ENCODE data around the gene ATP6AP1.
"Not testable (repeated sequence)": the region's sequence is repeated elsewhere in the genome, so short reads cannot be mapped to it uniquely, and the experiment has no call there.

The ATP6AP1 gene

GRCh38 chrX:154399527-154400368 lies 28.7 kb upstream of the ATP6AP1 start:
- no peak for DNase-seq

- DNase-seq: not testable (repeated sequence)
Measured at GRCh38 chrX:154400369-154400817, 28.1 kb upstream of the ATP6AP1 start.

DNA sequence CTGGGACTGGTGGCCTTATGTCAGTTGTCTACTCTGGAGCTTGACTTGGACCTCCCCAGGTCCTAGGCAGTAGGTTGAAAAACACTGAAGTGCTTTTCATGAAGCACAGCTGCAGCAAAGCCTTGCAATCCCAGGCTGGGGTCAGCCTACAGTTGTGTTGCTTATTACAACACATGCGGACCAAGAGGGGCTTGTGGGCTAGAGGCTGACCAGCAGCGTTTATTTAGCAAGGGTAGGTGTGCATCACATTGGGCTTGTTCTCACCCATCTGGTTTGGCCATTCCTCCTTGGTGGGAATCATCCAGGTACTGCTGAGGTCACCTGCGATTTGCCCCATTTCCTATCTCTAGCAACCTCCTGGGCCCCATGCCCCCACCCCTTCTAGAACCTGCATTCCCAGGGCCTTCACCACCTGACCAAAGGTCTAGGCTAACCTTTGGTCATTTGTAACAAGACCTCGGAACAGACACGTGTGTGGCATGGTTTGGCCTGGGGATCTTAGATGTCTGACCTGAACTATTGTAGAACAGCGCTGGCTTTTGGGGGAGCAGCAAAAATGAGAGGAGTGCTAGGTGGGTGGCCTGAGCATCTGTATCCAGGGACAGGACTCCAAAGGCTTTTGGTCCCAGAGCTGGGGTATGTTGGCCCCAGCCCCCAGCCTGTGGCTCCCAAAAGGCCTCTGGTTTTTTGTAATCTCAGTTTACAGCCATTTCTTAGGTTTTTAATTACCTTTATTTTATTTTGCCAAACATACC lies 27.3 kb upstream of the ATP6AP1 start:
- DNase-seq: peak; percentile 24

DNA sequence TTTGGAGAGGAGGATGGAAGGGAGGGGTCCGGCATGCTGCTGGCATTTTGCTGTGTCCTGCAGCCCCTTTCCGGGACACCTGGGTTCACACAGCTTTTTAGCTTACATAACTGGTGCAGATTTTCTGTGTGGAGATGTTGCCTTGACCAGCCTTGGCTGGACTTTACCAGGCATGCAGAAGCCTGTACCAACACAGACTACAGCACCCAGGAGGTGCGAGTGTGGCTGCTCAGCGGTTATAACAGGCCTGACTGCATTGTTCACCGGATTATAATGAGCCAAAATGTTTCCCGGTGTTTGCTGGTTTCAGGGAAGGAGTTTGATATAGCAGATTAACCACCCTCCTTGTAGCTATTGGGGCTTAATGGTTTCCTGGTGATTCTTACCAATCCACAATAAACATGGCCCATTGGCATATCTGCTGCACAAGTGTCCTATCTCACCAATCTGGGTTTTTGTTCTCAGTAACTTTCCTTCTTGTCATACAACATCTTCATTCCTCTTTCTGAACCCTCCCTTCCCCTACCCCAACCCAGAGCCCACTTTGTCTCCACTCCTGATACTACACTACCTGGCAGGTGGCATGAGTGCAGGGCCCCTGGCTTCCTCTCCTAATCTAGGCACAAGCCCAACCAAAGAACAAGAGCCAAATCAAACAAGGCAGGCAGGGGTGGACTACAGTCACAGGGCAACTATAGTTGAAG lies 26.4 kb upstream of the ATP6AP1 start:
- DNase-seq: peak; percentile 11

DNA sequence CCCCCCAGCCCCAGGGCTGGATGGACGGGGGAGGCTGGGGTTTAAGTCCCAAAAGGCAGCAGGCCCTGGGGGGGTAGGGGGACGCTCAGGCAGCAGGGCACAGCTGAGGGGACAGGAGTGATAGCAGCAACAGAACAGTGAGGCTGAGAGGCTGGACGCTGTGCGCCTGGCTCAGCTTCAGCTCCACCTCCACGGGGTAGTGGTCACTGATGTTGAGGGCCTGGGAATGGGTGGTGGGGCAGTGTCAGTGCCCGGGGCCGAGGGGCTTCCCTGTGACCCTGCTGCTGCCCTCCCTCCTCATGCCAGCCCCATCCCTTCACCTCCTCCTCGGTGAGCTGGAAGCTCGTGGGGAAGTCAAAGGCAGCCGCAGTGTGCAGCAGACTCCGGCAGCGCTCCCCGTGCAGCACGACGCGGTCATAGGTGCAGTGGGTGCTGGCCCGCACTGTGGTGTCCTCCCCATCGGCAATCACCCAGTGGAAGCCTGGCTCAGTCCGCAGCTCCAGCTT lies 25.8 kb upstream of the ATP6AP1 start:
- DNase-seq: no peak

GRCh38 chrX:154403192-154403591 lies 25.3 kb upstream of the ATP6AP1 start:
- DNase-seq: no peak

- DNase-seq: no peak
Measured at GRCh38 chrX:154403858-154404257, 24.6 kb upstream of the ATP6AP1 start.

- DNase-seq: no peak
Measured at GRCh38 chrX:154404625-154405192, 23.8 kb upstream of the ATP6AP1 start.

- DNase-seq: no peak
Measured at GRCh38 chrX:154408659-154409221, 19.7 kb upstream of the ATP6AP1 start.

DNA sequence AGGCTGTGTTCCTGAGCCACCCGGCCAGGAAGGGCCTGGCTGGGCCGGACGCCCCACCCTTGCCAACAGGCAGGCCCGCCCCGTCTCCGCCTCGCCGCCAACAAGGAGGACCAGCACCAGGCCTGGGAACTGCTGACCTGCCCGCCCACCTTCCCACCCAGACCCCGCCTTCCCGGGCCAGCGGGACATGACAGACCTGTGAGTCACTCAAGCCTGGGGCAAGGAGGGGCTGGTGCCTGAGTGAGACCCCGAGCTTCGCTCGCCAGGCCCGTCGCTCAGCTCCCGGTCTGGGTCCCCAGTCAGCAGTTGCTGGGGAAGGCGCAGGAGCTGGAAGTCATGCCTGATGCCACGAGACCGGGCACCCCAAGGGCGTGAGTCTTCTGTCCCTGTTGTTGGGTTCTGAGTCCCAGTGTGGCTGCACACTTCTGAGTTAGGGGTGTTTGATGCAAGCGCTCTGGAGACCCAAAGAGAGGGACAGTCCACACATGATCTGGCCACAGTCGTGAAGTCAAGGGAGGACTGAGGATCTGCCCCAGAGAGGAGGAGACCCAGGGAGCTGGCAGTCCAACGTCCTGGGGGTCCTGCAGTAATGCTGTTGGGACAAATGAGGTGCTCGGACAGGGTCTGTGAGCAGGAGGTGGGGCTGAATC lies 19.1 kb upstream of the ATP6AP1 start, which contains the start of gene DNASE1L1:
Gene DNASE1L1, minus strand, starts transcription at position 33 of the 650 bp plus-strand sequence. CDS start 3,686 bp downstream, outside the sequence.
- DNase-seq: no peak

DNA sequence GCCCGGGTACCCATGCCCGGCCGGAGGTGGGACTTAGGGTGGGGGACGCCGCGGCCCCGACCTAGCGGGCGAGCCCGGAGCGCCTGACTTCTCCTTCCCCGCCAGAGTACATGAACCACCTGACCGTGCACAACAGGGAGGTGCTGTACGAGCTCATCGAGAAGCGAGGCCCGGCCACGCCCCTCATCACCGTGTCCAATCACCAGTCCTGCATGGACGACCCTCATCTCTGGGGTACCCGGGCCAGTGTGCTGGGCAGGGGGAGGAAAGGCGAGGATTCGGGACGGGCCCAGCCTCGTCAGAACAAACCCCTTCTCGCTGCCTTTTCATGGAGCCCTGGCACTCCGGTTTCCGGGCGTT lies 16.5 kb upstream of the ATP6AP1 start:
- peak; percentile 72 for DNase-seq

DNA sequence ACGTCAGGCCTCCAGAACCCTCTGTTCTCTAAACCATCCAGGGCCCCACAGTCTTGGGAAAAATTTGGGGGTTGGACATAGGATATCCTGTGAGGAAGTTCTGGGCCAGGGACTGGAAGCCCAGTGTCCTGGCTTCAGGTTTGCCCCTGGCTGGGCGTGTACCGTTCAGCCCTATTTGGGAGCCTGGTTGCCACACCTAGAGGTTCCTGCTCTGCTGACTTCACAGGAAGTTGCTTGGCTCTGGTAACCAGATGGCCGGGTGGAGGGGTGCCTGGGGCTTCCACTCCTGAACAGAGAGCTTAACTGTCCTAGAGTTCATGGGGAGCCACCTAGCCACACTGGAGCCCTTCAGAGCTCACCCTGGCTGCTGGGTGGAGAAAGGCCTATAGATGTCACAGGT lies 16.0 kb upstream of the ATP6AP1 start:
- peak; percentile 71 for DNase-seq

GRCh38 chrX:154413142-154413541 lies 15.3 kb upstream of the ATP6AP1 start:
- DNase-seq: no peak

- DNase-seq: no peak
Measured at GRCh38 chrX:154417157-154417556, 11.3 kb upstream of the ATP6AP1 start.

GRCh38 chrX:154419189-154419588 lies 9.3 kb upstream of the ATP6AP1 start:
- no peak for DNase-seq

- DNase-seq: no peak
Measured at GRCh38 chrX:154419688-154420401, 8.6 kb upstream of the ATP6AP1 start.

DNA sequence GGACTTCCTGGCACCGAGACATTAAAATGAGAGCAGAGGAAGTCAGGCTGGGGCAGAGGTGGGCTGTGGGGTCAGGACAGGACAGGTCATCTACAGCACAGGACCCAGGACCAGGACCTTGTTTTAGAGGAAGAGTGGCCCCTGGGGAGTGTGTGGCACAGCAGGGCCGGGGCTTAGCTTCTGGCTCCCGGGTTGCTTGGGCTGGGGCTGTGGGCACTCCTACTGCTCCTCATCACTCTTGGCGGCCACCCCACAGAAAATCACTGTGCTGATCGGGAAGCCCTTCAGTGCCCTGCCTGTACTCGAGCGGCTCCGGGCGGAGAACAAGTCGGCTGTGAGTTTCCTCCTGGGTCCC lies 8.1 kb upstream of the ATP6AP1 start:
- DNase-seq: no peak

DNA sequence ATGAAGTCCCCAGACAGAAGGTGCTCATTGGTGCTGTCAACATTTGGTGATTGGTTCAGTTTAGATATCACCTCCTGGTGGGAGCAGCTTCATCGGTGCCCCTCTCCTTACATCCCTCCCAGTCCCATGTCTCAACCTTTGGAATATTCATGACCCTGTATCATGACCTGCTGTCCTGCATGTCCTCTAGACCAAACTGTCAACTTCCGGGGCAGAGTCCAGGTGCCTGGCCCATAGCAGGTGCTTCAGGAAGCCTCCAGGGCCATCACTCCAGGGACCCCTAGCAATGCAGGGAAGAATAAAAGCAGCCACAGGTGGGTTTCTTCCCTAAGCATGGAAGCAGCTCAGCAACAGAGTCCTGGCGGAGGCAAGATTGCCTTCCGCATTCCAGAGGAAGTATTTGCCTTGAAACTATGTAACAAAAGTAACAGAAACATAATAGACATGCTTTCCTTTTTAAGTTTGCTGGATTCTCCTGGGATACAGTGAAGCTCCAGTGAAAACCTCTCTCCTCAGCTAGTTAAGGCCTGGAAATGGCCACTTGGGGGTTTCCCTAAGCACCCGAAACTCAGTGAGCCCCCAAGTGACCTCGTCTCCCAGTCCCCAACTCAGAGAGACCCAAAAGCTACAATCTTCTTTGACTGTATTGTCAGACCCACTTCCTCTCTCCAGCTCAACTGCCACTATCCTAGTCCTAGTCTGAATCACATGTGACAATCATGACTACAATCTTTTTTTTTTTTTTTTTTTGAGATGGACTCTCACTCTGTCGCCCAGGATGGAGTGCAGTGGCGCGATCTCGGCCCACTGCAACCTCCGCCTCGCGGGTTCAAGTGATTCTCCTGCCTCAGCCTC lies 1.3 kb upstream of the ATP6AP1 start:
- DNase-seq: no peak

- no peak for DNase-seq
Measured at GRCh38 chrX:154429711-154430110, 1.2 kb downstream of the ATP6AP1 start.

DNA sequence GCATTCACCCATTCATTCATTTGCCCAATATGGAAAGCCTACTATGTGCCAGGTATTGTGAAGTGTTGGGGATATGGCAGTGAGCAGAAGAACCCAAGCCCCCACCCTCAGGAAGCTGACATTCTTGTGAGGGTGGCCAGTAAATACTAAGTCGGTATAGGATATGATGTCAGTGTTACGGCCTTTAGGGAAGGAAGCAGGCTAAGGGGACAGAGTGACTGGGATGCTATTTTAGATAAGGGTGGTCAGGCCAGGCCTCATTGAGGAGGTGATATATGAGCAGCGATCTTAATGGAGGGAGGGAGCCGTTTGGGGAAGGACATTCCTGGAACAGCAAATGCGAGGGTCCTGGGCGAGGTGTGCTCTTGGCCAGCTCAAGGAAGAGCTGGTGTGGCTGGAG lies 2.0 kb downstream of the ATP6AP1 start:
- DNase-seq: no peak

Data from RPMI8226 (cell line).